IMR-90 (cell line): ENCODE results near the gene GGT6. TPM values are rescaled to one million over a fixed set of nuclear protein-coding genes. Genes with fewer than 3 reads are reported as not detected.

Source experiments
- ATAC-seq: fragments of 200-7000 bp; cut with Tn5 transposase; 2 replicates; pipeline ENCODE4 v1.9.1; 2020; ENCODE audit warnings: low read depth, mild to moderate bottlenecking, moderate library complexity
- BruUV-seq: library from RNA; stranded (reverse); fragments of 400-500 nt; replicated peaks from 2 replicates; lab custom pipeline; 2021; lab: Mats Ljungman, UMichigan
- CTCF ChIA-PET: fragments of 300-600 bp; formaldehyde crosslinking; extraction: SDS; loops from one replicate; lab custom pipeline; 2021; ENCODE audit warnings: antibody characterized with exemption; lab: Yijun Ruan, JAX
- POLR2A ChIA-PET: fragments of 300-600 bp; sonication (Branson Sonifier 250); formaldehyde crosslinking; loops from one replicate; lab custom pipeline; 2022; ENCODE audit warnings: antibody characterized with exemption; ENCODE audit not compliant: unreplicated experiment; lab: Charles Lee
- DNase-seq: peaks from one replicate; pipeline ENCODE4 v3.0.0; 2013
- H2AFZ ChIP-seq: replicated peaks from 2 replicates; pipeline ENCODE3; 2013; ENCODE audit warnings: low read length, mild to moderate bottlenecking; ENCODE audit not compliant: poor library complexity
- H2AK5ac ChIP-seq: 2 replicates; pipeline ENCODE4 v1.6.1; 2013; ENCODE audit warnings: low read depth, low read length, inconsistent platforms
- H2AK9ac ChIP-seq: replicated peaks from 2 replicates; pipeline ENCODE3; 2013; ENCODE audit warnings: mild to moderate bottlenecking, low read depth, low read length, moderate library complexity; ENCODE audit not compliant: poor library complexity
- H2BK120ac ChIP-seq: 2 replicates; pipeline ENCODE4 v1.6.1; 2013; ENCODE audit warnings: low read depth, low read length, inconsistent platforms
- H2BK15ac ChIP-seq: 3 replicates; pipeline ENCODE4 v1.6.1; 2013; ENCODE audit warnings: low read depth, low read length, inconsistent platforms
- H2BK20ac ChIP-seq: 2 replicates; pipeline ENCODE4 v1.6.1; 2013; ENCODE audit warnings: low read depth, mild to moderate bottlenecking, inconsistent platforms, low read length, moderate library complexity
- H2BK5ac ChIP-seq: 2 replicates; pipeline ENCODE4 v1.6.1; 2013; ENCODE audit warnings: mild to moderate bottlenecking, low read depth, low read length, inconsistent platforms; ENCODE audit not compliant: poor library complexity, severe bottlenecking
- H3K14ac ChIP-seq: replicated peaks from 2 replicates; pipeline ENCODE4 v1.6.1; 2013; ENCODE audit warnings: low read depth, low read length, inconsistent platforms
- H3K18ac ChIP-seq: 2 replicates; pipeline ENCODE4 v1.6.1; 2013; ENCODE audit warnings: low read depth, low read length, control low read depth
- H3K23ac ChIP-seq: 2 replicates; pipeline ENCODE4 v1.6.1; 2013; ENCODE audit warnings: low read depth, low read length, inconsistent platforms
- H3K27ac ChIP-seq: 2 replicates; pipeline ENCODE4 v1.5.1; 2013; ENCODE audit warnings: mild to moderate bottlenecking, control low read depth, low read length; ENCODE audit not compliant: insufficient read depth
- H3K27me3 ChIP-seq: 2 replicates; pipeline ENCODE4 v1.6.1; 2013; ENCODE audit warnings: low read length; ENCODE audit not compliant: control insufficient read depth, insufficient read depth
- H3K36me3 ChIP-seq: 2 replicates; pipeline ENCODE4 v1.6.1; 2013; ENCODE audit warnings: low read length, mixed read lengths; ENCODE audit not compliant: control insufficient read depth, insufficient read depth
- H3K4ac ChIP-seq: 2 replicates; pipeline ENCODE4 v1.6.1; 2013; ENCODE audit warnings: low read depth, low read length, inconsistent platforms
- H3K4me1 ChIP-seq: 2 replicates; pipeline ENCODE4 v1.6.1; 2013; ENCODE audit warnings: low read length, mixed read lengths; ENCODE audit not compliant: control insufficient read depth, insufficient read depth
- H3K4me2 ChIP-seq: 2 replicates; pipeline ENCODE4 v1.6.1; 2013; ENCODE audit warnings: low read depth, mild to moderate bottlenecking, control low read depth, low read length, moderate library complexity
- H3K4me3 ChIP-seq: 2 replicates; pipeline ENCODE4 v1.5.1; 2013; ENCODE audit warnings: low read depth, mild to moderate bottlenecking, control low read depth, low read length, moderate library complexity; ENCODE audit not compliant: insufficient read depth
- H3K56ac ChIP-seq: 2 replicates; pipeline ENCODE4 v1.6.1; 2013; ENCODE audit warnings: low read length, inconsistent platforms; ENCODE audit not compliant: insufficient read depth; ENCODE audit errors: extremely low read depth
- H3K79me1 ChIP-seq, 2 experiments: 2 replicates each; pipeline ENCODE4 v1.6.1; 2013; ENCODE audit warnings: low read length in 2 of 2, inconsistent platforms in 1 of 2, low read depth in 1 of 2
- H3K9ac ChIP-seq: 2 replicates; pipeline ENCODE4 v1.6.1; 2013; ENCODE audit warnings: low read depth, low read length, control low read depth
- H3K9me1 ChIP-seq: 2 replicates; pipeline ENCODE4 v1.6.1; 2013; ENCODE audit warnings: low read length, inconsistent platforms; ENCODE audit not compliant: insufficient read depth
- H3K9me3 ChIP-seq: 2 replicates; pipeline ENCODE4 v1.6.1; 2013; ENCODE audit warnings: low read length; ENCODE audit not compliant: control insufficient read depth, insufficient read depth
- H4K20me1 ChIP-seq: 2 replicates; pipeline ENCODE4 v1.6.1; 2013; ENCODE audit warnings: low read length, inconsistent platforms; ENCODE audit not compliant: insufficient read depth
- H4K5ac ChIP-seq: 2 replicates; pipeline ENCODE4 v1.6.1; 2013; ENCODE audit warnings: mild to moderate bottlenecking, low read depth, low read length, control low read depth
- H4K8ac ChIP-seq, 2 experiments: 2 replicates each; pipeline ENCODE4 v1.6.1; 2013; ENCODE audit warnings: low read depth in 2 of 2, low read length in 2 of 2, control low read depth in 1 of 2, inconsistent platforms in 1 of 2
- H4K91ac ChIP-seq: 2 replicates; pipeline ENCODE4 v1.6.1; 2013; ENCODE audit warnings: low read depth, low read length, inconsistent platforms; ENCODE audit not compliant: insufficient read depth
- CTCF ChIP-seq: conservative IDR thresholded peaks from 2 replicates; pipeline ENCODE4 v1.5.1; 2012; ENCODE audit warnings: mild to moderate bottlenecking, low read depth, low read length, improper control_type of control experiment
- RAD21 ChIP-seq: IDR thresholded peaks from 2 replicates; pipeline ENCODE4 v1.6.1; 2012; ENCODE audit warnings: low read length, improper control_type of control experiment
- WGBS, 2 experiments: methylation state at CpG; one replicate each; pipeline versions ENCODE4 v1.1.5 to v1.1.7; 2013; ENCODE audit warnings: missing lambda C conversion rate in 2 of 2; ENCODE audit not compliant: insufficient read length in 1 of 2; ENCODE audit errors: extremely low coverage in 2 of 2; 5-methylcytosine and 5-hydroxymethylcytosine counted together
- dilution Hi-C: fragments of 300-500 bp; cut with HindIII; formaldehyde crosslinking; loops from one replicate; pipeline ENCODE4 v1.14.3; 2018; ENCODE audit warnings: low sequenced_read_pairs; ENCODE audit not compliant: unreplicated experiment
- in situ Hi-C: fragments of 300-500 bp; cut with MboI; formaldehyde crosslinking; loops from 3 replicates; pipeline ENCODE4 v1.14.3; 2019; ENCODE audit warnings: low sequenced_read_pairs, inconsistent platforms, mixed read lengths
- intact Hi-C: fragments of 100-400 bp; cut with micrococcal nuclease; formaldehyde crosslinking; loops from 2 replicates; pipeline ENCODE4 v1.10.0; 2022
- polyA plus RNA-seq, 3 experiments: library from polyadenylated mRNA; depleted of rRNA; stranded (reverse); fragments of >200 nt; gene quantifications; 2 replicates each; pipeline ENCODE4 v1.2.3, GENCODE V29; 2012; ENCODE audit warnings: low replicate concordance in 1 of 3
- total RNA-seq: library from RNA; depleted of rRNA; stranded (reverse); fragments of >200 nt; gene quantifications from 2 replicates; pipeline ENCODE4 v1.2.3, GENCODE V29; 2012

GGT6 gene
- total and polyA plus RNA-seq, 2 of the 4 experiments (the other 2 are of a cell fraction), result not detected

DNA sequence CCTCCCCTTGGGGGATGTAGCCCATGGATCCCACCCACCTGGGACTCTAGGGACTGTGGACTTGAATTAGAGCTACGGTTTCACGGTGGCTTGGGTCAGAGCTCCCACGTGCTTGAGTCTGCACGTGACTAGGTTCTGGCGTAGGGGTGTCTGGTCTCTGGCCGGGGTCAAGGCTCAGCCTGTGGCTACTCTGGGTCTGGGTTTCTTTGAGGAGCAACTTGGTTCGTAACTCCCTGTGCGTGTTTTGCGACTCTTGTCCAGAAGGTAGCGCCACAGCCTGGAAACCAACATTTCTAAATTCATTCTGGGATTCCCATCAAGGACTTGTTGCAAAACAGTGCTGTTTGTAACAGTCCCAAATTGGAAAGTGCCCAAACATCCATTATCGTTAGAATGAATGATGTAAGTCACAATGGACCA is 470 bp upstream of the GGT6 start:
- dilution Hi-C loops, result no loop called here
- H2AFZ ChIP-seq, result no peak overlapping the region
- H3K9me1 ChIP-seq, result no peaks in the 10 kb centered on the region
- H3K23ac ChIP-seq, result no peak overlapping the region
- in situ Hi-C loops, result no loop called here
- no peak overlapping the region for H2BK15ac ChIP-seq
- no peak overlapping the region for H3K9ac ChIP-seq
- H4K91ac ChIP-seq, result no peak overlapping the region; the same call in 1 of the 2 replicates
- no peak overlapping the region for H4K8ac ChIP-seq
- H3K56ac ChIP-seq, result no peak overlapping the region
- ATAC-seq, result no peak
- ChIA-PET CTCF (no interaction called here), POLR2A (no interaction called here)
- no peak for TF ChIP-seq RAD21
- peak; percentile 20; the same call in 1 of the 2 replicates for TF ChIP-seq CTCF
- intact Hi-C loops, result loop anchor here (10.0 kb wide), 1 partner anchor 324 kb away; no protein-coding TSS in a partner anchor
- peaks cover 1% of the 10 kb centered on the region for H3K4me1 ChIP-seq
- no peaks in the 10 kb centered on the region for H4K20me1 ChIP-seq
- no peak overlapping the region for H3K18ac ChIP-seq
- H2AK9ac ChIP-seq, result no peak overlapping the region
- no peak overlapping the region for H3K14ac ChIP-seq
- H3K4me3 ChIP-seq, result no peak overlapping the region
- no peak overlapping the region for H3K4me2 ChIP-seq
- no peaks in the 10 kb centered on the region for H3K36me3 ChIP-seq
- no peak for DNase-seq
- 65% methylated on average over 6 of the region's 11 CpGs; no CpG with 5 or more reads in 1 of the 2 experiments for WGBS, 2 experiments
- H2BK120ac ChIP-seq, result no peak overlapping the region
- no peak overlapping the region for H2BK20ac ChIP-seq
- no peak overlapping the region for H3K4ac ChIP-seq
- H3K27ac ChIP-seq, result no peak overlapping the region
- H3K27me3 ChIP-seq, result peaks cover 5% of the 10 kb centered on the region; the same call in 1 of the 2 replicates
- H2BK5ac ChIP-seq, result no peak overlapping the region
- H3K9me3 ChIP-seq, result no peaks in the 10 kb centered on the region
- no TSS peak for BruUV-seq
- no peak overlapping the region for H4K5ac ChIP-seq
- no peaks in the 10 kb centered on the region for H3K79me1 ChIP-seq
- H2AK5ac ChIP-seq, result no peak overlapping the region
